ENCODE measurements around the gene TRIM66.

TRIM66 gene

DNA sequence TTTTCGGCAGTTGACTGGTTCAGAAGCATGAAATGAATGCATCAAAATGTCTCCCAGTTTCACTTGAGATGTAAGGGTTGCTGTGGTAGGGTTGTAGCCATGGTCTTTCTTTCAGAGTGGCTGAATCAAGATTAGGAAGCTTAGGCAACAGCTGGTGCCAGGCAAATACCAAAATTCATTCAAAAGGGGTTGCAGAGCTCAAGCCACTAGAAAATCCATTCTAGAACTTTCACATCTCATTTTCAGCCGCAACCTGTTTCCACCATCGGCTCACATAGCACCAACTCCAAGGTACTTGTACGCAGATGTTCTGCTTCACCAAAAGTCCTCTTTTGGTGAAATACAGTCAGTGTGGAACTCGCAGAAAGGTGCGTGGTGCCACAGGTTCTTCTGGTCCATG, 48.0 kb downstream of the TRIM66 start:
- H3K9ac ChIP-seq (ENCODE audit: low read length in 2 of 2) = no peak overlapping the region
- no peak overlapping the region for H3K27ac ChIP-seq (ENCODE audit: low read length)
- peaks cover 29 to 31% of the 10 kb centered on the region in 2 donors for H3K36me3 ChIP-seq (ENCODE audit: control insufficient read depth in 2 of 2, insufficient read depth in 2 of 2, low read length in 2 of 2)
- no peaks in the 10 kb centered on the region for H3K9me3 ChIP-seq (ENCODE audit: control insufficient read depth in 2 of 2, low read length in 2 of 2)
- H3K4me3 ChIP-seq (ENCODE audit: low read length in 2 of 2) = no peak overlapping the region
- peaks cover 2% of the 10 kb centered on the region for H3K4me1 ChIP-seq (ENCODE audit: control insufficient read depth, insufficient read depth, low read length)
- H3K27me3 ChIP-seq (ENCODE audit: control insufficient read depth in 1 of 2, insufficient read depth in 2 of 2, low read length in 2 of 2) = no peaks in the 10 kb centered on the region

DNA sequence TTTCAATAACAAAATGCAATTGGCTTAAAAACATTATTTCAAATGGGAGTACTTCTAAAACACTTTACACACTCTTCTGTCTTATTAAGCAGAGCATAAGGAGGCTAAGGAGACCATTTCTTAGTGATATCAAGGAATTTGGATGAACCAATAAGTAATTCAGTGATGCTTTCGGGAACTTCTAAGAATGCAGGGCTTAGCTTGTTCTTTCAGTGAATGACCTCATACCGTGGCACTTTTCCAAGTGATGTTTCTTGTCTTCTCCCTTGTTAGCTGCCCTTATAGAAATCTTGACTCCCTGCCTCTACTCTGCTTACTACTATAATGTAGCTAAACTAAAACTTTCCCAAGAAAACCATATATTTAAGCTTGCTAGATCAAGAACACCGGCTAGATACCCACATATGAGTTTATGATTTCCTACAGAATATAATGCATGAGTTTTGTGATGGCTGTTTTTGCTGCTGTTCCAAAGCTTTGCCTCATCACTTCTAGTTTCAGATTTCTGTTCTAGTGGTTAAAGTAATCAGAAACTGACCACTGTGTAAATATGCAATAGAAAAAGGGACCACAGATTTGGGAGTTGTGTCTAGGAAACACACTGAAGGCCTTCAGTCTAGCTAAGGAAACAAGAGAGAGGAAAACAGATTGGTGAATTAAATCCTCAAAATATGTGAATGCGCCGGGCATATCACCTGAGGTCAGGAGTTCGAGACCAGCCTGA, 50.9 kb downstream of the TRIM66 start:
- Histone ChIP-seq H3K27ac (ENCODE audit: low read length) (no peak overlapping the region), H3K27me3 (ENCODE audit: control insufficient read depth in 1 of 2, insufficient read depth in 2 of 2, low read length in 2 of 2) (no peaks in the 10 kb centered on the region), H3K4me1 (ENCODE audit: control insufficient read depth, insufficient read depth, low read length) (peaks cover 2% of the 10 kb centered on the region), H3K4me3 (ENCODE audit: low read length in 2 of 2) (no peak overlapping the region), H3K9ac (ENCODE audit: low read length in 2 of 2) (no peak overlapping the region), H3K9me3 (ENCODE audit: control insufficient read depth in 2 of 2, low read length in 2 of 2) (no peaks in the 10 kb centered on the region), H3K36me3 (ENCODE audit: control insufficient read depth in 2 of 2, insufficient read depth in 2 of 2, low read length in 2 of 2) (peaks cover 16 to 19% of the 10 kb centered on the region in 2 donors)

DNA sequence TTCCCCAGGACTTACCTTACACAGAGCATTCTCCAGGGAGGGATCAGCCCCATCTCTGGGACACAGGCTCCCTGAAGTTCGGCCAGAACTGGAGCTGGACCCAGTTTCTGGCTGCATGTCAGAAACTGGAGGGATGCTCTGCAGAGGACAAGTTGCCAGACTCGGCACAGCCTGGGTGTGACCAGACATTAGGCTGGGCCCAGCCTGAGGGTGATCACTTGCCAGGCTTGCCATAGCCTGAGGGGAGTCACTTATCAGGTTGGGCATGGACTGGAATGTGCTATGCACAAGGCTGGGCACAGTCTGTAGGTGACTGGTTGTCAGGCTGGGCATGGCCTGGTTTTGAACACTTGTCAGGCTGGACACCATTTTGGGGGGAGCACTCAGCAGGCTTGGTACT, 57.8 kb downstream of the TRIM66 start:
- no peaks in the 10 kb centered on the region for H3K4me1 ChIP-seq (ENCODE audit: control insufficient read depth, insufficient read depth, low read length)

DNA sequence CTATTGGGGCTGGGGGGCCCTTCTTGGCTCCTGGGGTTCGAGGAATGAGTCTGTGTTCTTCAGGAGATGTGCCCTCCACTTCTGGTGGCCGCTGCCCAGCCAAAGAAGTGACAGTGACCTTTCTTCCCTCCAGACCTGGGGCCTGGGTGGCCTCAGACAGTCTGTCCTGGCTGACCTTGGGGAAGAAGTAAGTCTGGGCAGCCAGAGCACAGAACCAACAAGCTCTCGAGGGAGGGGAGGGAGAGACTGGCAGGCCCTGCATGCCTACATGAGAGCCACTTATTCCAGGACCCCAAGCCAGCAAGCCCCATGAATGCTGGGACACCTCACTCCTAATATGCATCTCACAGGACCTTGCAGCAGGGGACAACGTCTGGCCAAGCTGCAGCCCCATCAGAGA, 61.3 kb downstream of the TRIM66 start:
- no peak overlapping the region for H3K4me3 ChIP-seq (ENCODE audit: low read length in 2 of 2)
- H3K4me1 ChIP-seq (ENCODE audit: control insufficient read depth, insufficient read depth, low read length) = no peaks in the 10 kb centered on the region
- H3K9me3 ChIP-seq (ENCODE audit: control insufficient read depth in 2 of 2, low read length in 2 of 2) = no peaks in the 10 kb centered on the region
- no peak overlapping the region for H3K9ac ChIP-seq (ENCODE audit: low read length in 2 of 2)
- no peaks in the 10 kb centered on the region for H3K27me3 ChIP-seq (ENCODE audit: control insufficient read depth in 1 of 2, insufficient read depth in 2 of 2, low read length in 2 of 2)
- peaks cover 42 to 58% of the 10 kb centered on the region in 2 donors for H3K36me3 ChIP-seq (ENCODE audit: control insufficient read depth in 2 of 2, insufficient read depth in 2 of 2, low read length in 2 of 2)
- no peak overlapping the region for H3K27ac ChIP-seq (ENCODE audit: low read length)

More for the DNA sequence above, 57.8 kb downstream of the TRIM66 start:
- Histone ChIP-seq H3K27ac (ENCODE audit: low read length) (no peak overlapping the region), H3K27me3 (ENCODE audit: control insufficient read depth in 1 of 2, insufficient read depth in 2 of 2, low read length in 2 of 2) (no peaks in the 10 kb centered on the region), H3K4me3 (ENCODE audit: low read length in 2 of 2) (no peak overlapping the region), H3K9ac (ENCODE audit: low read length in 2 of 2) (no peak overlapping the region), H3K9me3 (ENCODE audit: control insufficient read depth in 2 of 2, low read length in 2 of 2) (no peaks in the 10 kb centered on the region), H3K36me3 (ENCODE audit: control insufficient read depth in 2 of 2, insufficient read depth in 2 of 2, low read length in 2 of 2) (peaks cover 38 to 42% of the 10 kb centered on the region in 2 donors)

GRCh38 chr11:8617063-8617462, 65.4 kb downstream of the TRIM66 start:
- Histone ChIP-seq H3K9me3 (ENCODE audit: control insufficient read depth in 2 of 2, low read length in 2 of 2) (no peaks in the 10 kb centered on the region), H3K9ac (ENCODE audit: low read length in 2 of 2) (no peak overlapping the region), H3K27ac (ENCODE audit: low read length) (no peak overlapping the region), H3K27me3 (ENCODE audit: control insufficient read depth in 1 of 2, insufficient read depth in 2 of 2, low read length in 2 of 2) (no peaks in the 10 kb centered on the region), H3K36me3 (ENCODE audit: control insufficient read depth in 2 of 2, insufficient read depth in 2 of 2, low read length in 2 of 2) (peaks cover 13 to 32% of the 10 kb centered on the region in 2 donors), H3K4me1 (ENCODE audit: control insufficient read depth, insufficient read depth, low read length) (no peaks in the 10 kb centered on the region), H3K4me3 (ENCODE audit: low read length in 2 of 2) (no peak overlapping the region)

DNA sequence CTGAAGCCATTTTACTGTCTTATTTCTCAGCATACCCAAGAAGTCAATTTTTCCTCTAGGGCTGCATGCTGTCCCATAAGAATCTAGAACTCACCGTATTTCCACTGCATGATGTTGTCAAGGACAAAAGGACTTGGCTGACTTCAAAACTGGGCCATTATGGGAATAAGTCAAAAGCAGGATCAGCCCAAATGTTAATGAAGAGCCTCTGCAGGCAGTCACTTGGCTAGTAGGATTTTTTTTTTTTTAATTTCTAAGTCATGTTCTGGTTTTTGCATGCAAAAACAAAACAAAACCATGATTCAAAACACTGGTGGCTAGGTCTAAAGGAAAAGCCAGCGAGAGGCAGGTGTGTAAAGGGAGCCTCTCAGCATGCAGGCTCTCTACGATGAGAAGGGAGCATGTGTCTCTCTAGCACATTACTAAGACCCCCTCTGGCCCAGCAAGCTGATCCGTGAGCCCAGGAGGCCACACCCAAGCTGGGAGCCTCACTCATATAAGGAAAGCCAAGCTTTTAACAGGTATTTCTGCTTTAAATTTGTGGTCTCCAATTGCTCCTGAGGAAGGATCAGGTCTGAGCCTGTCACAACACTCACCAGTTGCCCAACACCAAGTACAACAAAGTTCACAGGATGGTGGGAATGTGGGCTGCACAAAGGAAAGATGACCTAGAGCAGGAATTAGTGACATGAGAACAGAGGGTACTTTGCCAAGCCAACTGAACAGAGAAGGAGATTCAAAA, 67.0 kb downstream of the TRIM66 start:
- Histone ChIP-seq H3K36me3 (ENCODE audit: control insufficient read depth in 2 of 2, insufficient read depth in 2 of 2, low read length in 2 of 2) (peaks cover 8 to 21% of the 10 kb centered on the region in 2 donors), H3K4me3 (ENCODE audit: low read length in 2 of 2) (no peak overlapping the region), H3K9me3 (ENCODE audit: control insufficient read depth in 2 of 2, low read length in 2 of 2) (no peaks in the 10 kb centered on the region), H3K4me1 (ENCODE audit: control insufficient read depth, insufficient read depth, low read length) (no peaks in the 10 kb centered on the region), H3K27me3 (ENCODE audit: control insufficient read depth in 1 of 2, insufficient read depth in 2 of 2, low read length in 2 of 2) (no peaks in the 10 kb centered on the region), H3K9ac (ENCODE audit: low read length in 2 of 2) (no peak overlapping the region), H3K27ac (ENCODE audit: low read length) (no peak overlapping the region)

GRCh38 chr11:8614497-8614896, 68.0 kb downstream of the TRIM66 start:
- H3K36me3 ChIP-seq (ENCODE audit: control insufficient read depth in 2 of 2, insufficient read depth in 2 of 2, low read length in 2 of 2) = peaks cover 7 to 16% of the 10 kb centered on the region in 2 donors
- H3K9ac ChIP-seq (ENCODE audit: low read length in 2 of 2) = no peak overlapping the region
- H3K4me3 ChIP-seq (ENCODE audit: low read length in 2 of 2) = no peak overlapping the region
- no peaks in the 10 kb centered on the region for H3K4me1 ChIP-seq (ENCODE audit: control insufficient read depth, insufficient read depth, low read length)
- H3K9me3 ChIP-seq (ENCODE audit: control insufficient read depth in 2 of 2, low read length in 2 of 2) = no peaks in the 10 kb centered on the region
- H3K27ac ChIP-seq (ENCODE audit: low read length) = no peak overlapping the region
- H3K27me3 ChIP-seq (ENCODE audit: control insufficient read depth in 1 of 2, insufficient read depth in 2 of 2, low read length in 2 of 2) = no peaks in the 10 kb centered on the region

DNA sequence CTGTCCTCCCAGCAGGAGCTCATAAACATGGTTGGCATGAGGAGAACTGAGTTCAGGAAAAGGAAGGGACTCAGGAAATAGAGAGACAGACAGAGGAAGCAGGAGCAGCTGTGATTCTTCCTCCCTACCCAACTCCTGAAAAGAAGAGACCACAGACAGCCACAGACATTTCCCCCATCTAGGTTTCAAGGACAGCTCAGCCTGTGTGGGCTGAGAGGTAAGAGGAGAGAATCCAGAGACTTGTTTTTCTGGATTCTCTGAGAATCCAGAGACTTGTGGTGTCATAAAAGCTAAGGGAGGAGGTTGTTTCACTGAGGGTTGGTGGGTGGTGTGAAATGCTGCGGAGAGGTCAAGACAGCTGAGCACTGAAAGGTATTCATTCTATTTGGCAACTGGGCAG, 69.4 kb downstream of the TRIM66 start:
- Histone ChIP-seq H3K36me3 (ENCODE audit: control insufficient read depth in 2 of 2, insufficient read depth in 2 of 2, low read length in 2 of 2) (peaks cover 0 to 11% of the 10 kb centered on the region in 2 donors), H3K9ac (ENCODE audit: low read length in 2 of 2) (no peak overlapping the region), H3K27me3 (ENCODE audit: control insufficient read depth in 1 of 2, insufficient read depth in 2 of 2, low read length in 2 of 2) (no peaks in the 10 kb centered on the region), H3K4me3 (ENCODE audit: low read length in 2 of 2) (no peak overlapping the region), H3K4me1 (ENCODE audit: control insufficient read depth, insufficient read depth, low read length) (no peaks in the 10 kb centered on the region), H3K9me3 (ENCODE audit: control insufficient read depth in 2 of 2, low read length in 2 of 2) (no peaks in the 10 kb centered on the region), H3K27ac (ENCODE audit: low read length) (no peak overlapping the region)

DNA sequence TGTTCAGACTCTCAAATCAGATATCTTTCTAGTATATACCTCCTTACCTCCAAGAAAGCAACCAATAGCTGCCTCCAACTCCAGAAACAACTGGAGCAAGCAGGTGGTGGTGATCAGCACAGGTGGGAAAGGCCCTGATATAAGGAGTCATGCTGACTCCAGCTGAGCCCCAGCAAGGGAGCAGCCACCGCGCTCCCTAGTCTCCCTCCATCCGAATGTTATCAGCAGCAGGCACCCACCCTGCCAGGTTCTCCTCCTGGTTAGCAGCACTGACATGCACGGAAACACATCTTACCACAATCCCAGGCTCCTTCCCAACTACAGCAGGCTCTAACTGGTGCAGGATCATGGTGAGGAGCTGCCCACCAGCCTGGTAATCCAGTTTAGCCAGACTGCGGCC, 69.9 kb downstream of the TRIM66 start:
- Histone ChIP-seq H3K4me1 (ENCODE audit: control insufficient read depth, insufficient read depth, low read length) (no peaks in the 10 kb centered on the region), H3K27ac (ENCODE audit: low read length) (no peak overlapping the region), H3K9me3 (ENCODE audit: control insufficient read depth in 2 of 2, low read length in 2 of 2) (no peaks in the 10 kb centered on the region), H3K4me3 (ENCODE audit: low read length in 2 of 2) (no peak overlapping the region), H3K27me3 (ENCODE audit: control insufficient read depth in 1 of 2, insufficient read depth in 2 of 2, low read length in 2 of 2) (no peaks in the 10 kb centered on the region), H3K9ac (ENCODE audit: low read length in 2 of 2) (no peak overlapping the region), H3K36me3 (ENCODE audit: control insufficient read depth in 2 of 2, insufficient read depth in 2 of 2, low read length in 2 of 2) (peaks cover 0 to 7% of the 10 kb centered on the region in 2 donors)

DNA sequence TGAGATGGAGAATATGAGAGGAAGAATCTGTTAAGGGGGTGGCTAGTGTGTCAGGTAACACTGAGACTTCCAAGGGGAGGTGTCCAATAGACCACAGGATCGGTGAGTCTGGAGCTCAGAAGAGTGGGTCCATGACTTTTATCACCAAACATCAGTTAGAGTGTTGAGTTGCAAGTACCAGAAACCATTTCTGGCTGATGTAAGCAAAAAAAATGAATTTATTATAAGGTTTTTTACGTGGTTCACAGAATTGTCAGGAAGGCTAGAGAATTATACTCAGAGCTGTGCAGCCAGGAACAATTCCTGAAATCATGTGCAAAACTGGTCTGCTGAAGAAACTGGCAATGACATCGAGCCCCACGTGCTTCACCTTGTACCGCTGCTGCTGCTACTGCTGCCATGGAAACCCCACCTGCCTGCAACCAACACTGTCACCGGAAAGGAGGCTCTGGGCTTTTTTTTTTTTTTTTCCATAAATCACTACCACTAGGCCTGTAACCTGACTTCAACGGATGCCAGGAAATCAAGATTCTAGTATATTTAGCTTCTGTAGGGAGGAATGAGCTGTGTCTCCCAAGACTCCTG, 71.8 kb downstream of the TRIM66 start:
- H3K9me3 ChIP-seq (ENCODE audit: control insufficient read depth in 2 of 2, low read length in 2 of 2) = no peaks in the 10 kb centered on the region
- no peaks in the 10 kb centered on the region for H3K27me3 ChIP-seq (ENCODE audit: control insufficient read depth in 1 of 2, insufficient read depth in 2 of 2, low read length in 2 of 2)
- H3K4me3 ChIP-seq (ENCODE audit: low read length in 2 of 2) = no peak overlapping the region
- no peak overlapping the region for H3K9ac ChIP-seq (ENCODE audit: low read length in 2 of 2)
- H3K36me3 ChIP-seq (ENCODE audit: control insufficient read depth in 2 of 2, insufficient read depth in 2 of 2, low read length in 2 of 2) = no peaks in the 10 kb centered on the region
- H3K27ac ChIP-seq (ENCODE audit: low read length) = no peak overlapping the region
- H3K4me1 ChIP-seq (ENCODE audit: control insufficient read depth, insufficient read depth, low read length) = no peaks in the 10 kb centered on the region

GRCh38 chr11:8608652-8609051, 73.8 kb downstream of the TRIM66 start:
- Histone ChIP-seq H3K4me1 (ENCODE audit: control insufficient read depth, insufficient read depth, low read length) (peaks cover 8% of the 10 kb centered on the region), H3K27me3 (ENCODE audit: control insufficient read depth in 1 of 2, insufficient read depth in 2 of 2, low read length in 2 of 2) (no peaks in the 10 kb centered on the region), H3K9me3 (ENCODE audit: control insufficient read depth in 2 of 2, low read length in 2 of 2) (no peaks in the 10 kb centered on the region), H3K9ac (ENCODE audit: low read length in 2 of 2) (no peak overlapping the region), H3K4me3 (ENCODE audit: low read length in 2 of 2) (no peak overlapping the region), H3K27ac (ENCODE audit: low read length) (no peak overlapping the region), H3K36me3 (ENCODE audit: control insufficient read depth in 2 of 2, insufficient read depth in 2 of 2, low read length in 2 of 2) (no peaks in the 10 kb centered on the region)
